ENCODE data around the gene ARHGAP26.

ARHGAP26 gene

DNA sequence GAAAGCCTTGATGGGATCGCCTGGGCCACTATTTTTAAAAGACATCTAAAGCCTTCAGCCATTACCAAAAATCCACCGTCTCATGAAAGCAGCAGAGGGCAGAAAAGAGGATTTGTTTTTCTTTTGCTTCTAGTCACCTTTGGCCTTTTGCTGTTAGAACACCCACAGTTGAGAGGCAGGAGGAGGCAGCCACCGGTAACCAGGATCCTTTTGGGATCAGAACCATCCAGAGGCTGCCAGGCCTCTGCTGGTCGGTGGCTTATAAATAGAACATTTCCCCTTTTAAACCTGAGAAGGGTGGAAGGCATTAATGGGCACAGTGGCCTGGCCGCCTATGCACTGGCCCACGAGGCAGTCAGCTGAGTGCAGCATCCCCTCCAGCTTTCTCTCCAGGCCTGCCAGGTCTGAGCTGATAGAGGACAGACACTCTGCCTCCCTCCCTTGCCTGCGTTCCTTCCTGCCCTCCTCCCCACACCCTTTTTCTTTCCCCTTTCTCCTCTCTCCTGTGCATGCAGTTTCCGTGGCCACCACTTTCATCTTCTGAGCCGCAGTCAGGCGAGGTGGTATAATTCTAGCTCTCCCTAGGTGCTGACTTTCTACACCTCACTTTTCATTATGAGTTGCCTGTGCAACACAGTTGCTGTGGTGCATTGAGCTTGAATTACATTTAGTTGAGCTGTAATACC lies 253.4 kb downstream of the ARHGAP26 start:
- peak in 1 of 5 donors; percentile 69 for DNase-seq

DNA sequence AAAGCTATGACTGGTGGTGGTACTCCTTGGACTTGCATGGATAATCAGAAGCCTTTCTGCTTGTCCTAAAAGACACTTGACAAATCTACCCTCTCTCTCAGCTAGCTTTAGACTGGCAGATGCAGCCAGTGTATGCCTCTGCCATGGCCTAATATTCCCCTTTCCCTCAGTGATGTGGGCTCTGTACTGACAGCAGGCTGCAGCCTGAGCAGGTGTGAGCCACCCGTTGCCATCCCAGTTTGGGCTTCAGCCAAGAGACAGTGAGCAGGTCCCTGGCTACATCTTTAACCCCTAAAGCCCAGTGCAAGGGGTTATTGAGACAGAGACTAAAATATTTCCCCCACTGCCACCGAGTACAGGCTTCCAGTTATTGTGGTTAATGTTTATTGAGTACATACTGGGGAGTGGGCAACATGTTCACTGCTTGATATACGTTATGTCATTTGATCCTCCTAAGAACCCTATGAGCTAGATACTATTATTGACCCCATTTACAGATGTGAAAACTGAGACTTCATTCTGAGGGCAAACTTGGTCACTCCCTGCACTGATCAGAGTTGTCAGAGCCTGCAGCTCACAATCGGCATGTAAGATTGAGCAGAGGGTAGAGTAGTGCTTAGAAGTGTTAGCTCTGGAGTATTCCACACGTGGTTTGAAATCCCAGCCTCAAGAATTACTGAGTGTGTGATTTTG lies 254.2 kb downstream of the ARHGAP26 start:
- no peak for DNase-seq

GRCh38 chr5:143025376-143025775 lies 255.2 kb downstream of the ARHGAP26 start:
- DNase-seq = no peak

DNA sequence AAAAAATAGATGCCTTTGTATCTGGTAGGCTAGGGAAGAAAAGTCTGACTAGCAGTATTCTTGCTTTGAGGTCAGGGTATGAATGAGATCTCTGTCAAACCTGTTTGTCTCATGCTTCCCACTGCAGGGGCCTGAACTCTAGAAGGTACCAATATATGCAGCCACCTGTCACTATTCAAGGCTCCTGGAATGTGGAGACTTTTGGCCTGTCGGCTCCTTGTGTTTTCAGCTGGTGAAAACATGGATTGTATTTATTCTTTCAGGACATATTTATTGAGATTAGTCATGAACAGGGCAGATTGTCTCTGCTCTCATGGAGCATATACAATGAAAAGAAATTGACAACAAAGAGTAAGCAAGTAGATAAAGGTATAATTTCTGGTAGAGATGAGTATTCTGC lies 255.8 kb downstream of the ARHGAP26 start:
- no peak for DNase-seq

DNA sequence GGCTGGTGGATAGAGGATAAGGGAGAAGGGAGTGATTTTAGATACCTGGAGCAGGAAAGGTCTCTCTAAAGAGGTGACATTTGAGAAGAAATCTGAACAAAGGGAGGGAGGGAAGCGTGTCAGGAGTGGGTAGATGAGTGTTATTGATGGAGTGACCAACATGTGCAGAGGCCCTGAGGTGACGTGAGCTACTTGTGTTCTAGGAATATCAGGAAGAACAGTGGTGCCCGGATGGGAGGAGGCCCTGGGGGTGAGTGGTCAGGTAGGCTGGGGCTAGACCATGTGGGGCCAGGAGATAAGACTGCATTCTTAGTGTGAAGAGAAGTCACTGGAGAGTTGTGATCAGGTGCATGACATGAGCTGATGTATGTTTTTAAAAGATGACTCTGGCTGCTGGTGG lies 256.2 kb downstream of the ARHGAP26 start:
- no peak for DNase-seq

DNA sequence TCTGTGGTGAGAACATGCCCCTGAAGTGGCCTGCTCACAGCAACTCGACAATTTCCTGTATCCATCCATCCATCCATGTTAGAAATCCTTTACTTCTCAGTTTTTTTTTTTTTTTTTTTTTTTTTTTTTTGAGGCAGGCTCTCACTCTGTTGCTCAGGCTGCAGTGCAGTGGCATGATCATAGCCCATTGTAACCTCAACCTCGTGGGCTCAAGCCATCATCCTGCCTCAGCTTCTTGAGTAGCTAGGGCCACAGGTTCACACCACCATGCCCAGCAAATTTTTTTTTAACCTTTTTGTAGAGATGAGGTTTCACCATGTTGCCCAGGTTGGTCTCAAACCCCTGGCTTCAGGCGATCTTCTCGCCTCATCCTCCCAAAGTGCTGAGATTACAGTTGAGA lies 259.1 kb downstream of the ARHGAP26 start:
- DNase-seq = no peak

GRCh38 chr5:143030349-143030748 lies 260.2 kb downstream of the ARHGAP26 start:
- DNase-seq = peak in 1 of 5 donors; percentile 49

GRCh38 chr5:143031781-143032580 lies 261.8 kb downstream of the ARHGAP26 start:
- DNase-seq = no peak

GRCh38 chr5:143032581-143032836 lies 262.3 kb downstream of the ARHGAP26 start:
- DNase-seq = no peak

- no peak for DNase-seq
Measured at GRCh38 chr5:143033535-143034250, 263.5 kb downstream of the ARHGAP26 start.

GRCh38 chr5:143036146-143036927 lies 266.2 kb downstream of the ARHGAP26 start:
- no peak for DNase-seq

- DNase-seq = no peak
Measured at GRCh38 chr5:143037071-143037470, 266.9 kb downstream of the ARHGAP26 start.

GRCh38 chr5:143037708-143038107 lies 267.5 kb downstream of the ARHGAP26 start:
- DNase-seq = no peak

DNA sequence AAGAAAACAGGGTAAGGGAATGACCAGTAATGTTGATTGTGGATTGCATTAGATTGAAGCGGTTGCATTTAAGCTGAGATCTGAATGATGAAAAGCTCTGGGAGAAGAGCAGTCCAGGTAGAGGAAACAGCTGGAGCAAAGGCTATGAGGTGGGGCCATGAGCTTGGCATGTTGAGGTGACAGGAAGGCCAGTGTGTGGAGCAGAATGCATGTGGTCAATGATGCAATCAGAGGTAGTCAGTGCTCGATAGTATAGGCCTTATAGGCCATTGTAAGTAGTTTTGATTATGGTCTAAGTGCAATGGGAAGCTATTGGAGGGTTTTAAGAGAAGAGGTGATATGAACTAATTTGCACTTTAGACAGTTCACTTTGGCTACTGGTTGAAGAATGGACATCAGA lies 270.4 kb downstream of the ARHGAP26 start:
- DNase-seq = no peak

DNA sequence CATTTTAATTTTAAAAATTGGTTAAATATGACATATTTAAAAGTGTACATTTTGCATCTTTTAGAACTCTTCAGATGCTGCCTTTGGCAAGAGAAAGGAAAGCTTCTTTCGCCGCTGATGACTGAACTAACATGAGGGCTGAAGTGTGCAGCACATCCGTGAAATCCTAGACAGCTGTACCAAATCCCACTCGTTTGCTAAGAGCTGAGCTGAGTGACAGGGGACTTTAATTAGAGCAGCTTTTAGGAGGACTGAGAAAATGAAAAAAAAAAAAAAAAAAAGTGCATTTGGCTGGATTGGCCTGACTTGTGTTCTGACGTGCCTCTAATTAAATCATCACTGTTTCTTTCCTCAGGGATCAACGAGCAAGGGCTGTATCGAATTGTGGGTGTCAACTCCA lies 271.3 kb downstream of the ARHGAP26 start:
- DNase-seq = no peak

GRCh38 chr5:143041972-143042770 lies 272.0 kb downstream of the ARHGAP26 start:
- no peak for DNase-seq

- DNase-seq = no peak
Measured at GRCh38 chr5:143044265-143044664, 274.1 kb downstream of the ARHGAP26 start.

- DNase-seq = no peak
Measured at GRCh38 chr5:143045062-143045461, 274.9 kb downstream of the ARHGAP26 start.

- DNase-seq = no peak
Measured at GRCh38 chr5:143046314-143046713, 276.1 kb downstream of the ARHGAP26 start.

DNA sequence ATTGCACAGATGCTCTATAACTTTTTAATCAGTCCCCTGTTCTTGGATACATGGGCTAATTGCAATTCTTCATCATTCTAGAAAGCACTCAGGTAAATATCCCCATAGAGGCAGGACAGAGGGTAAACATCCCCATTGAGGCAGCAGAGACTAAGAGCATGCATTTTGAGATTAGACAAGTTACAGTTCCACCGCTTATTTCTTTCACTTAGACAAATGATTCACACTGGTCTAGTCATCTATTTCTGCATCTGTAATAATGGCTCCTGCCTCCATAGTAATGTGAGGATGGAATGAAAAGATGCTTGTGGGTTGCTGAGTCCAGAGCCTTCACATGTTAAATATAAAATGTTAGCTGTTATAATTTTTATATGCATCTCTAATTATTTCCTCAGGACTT lies 276.9 kb downstream of the ARHGAP26 start:
- DNase-seq = no peak

- DNase-seq = no peak
Measured at GRCh38 chr5:143050183-143050582, 280.0 kb downstream of the ARHGAP26 start.

All from T-helper 1 cell (primary cell).